B cell (primary cell): ENCODE data around the gene NPTX2. TPM values are rescaled to one million over a fixed set of nuclear protein-coding genes. Genes with fewer than 3 reads are reported as not detected.

Source experiments
- ATAC-seq: fragments of 200-7000 bp; cut with Tn5 transposase; one replicate; pipeline ENCODE4 v1.10.0; 2021; ENCODE audit warnings: low read depth, mild to moderate bottlenecking, moderate number of reproducible peaks, moderate library complexity
- CTCF ChIA-PET: fragments of 350-600 bp; sonication (Branson Sonifier 250); formaldehyde crosslinking; loops from one replicate; lab custom pipeline; 2021; ENCODE audit warnings: antibody characterized with exemption, inconsistent platforms; lab: Charles Lee
- POLR2A ChIA-PET: fragments of 350-600 bp; sonication (Branson Sonifier 250); formaldehyde crosslinking; loops from one replicate; lab custom pipeline; 2021; ENCODE audit warnings: antibody characterized with exemption; lab: Charles Lee
- DNase-seq: peaks from one replicate; pipeline ENCODE4 v3.0.0; 2013
- H2AFZ ChIP-seq: 2 replicates; pipeline ENCODE4 v1.6.1; 2012; ENCODE audit warnings: mild to moderate bottlenecking, low read depth, low read length; ENCODE audit not compliant: insufficient read depth, poor library complexity, severe bottlenecking
- H3K27ac ChIP-seq, 2 donors: 1 replicate in 1 of 2; 2 replicates in 1 of 2; pipeline ENCODE4 v1.5.1; 2012 to 2013; ENCODE audit warnings: low read length in 2 of 2, mild to moderate bottlenecking in 2 of 2, moderate library complexity in 1 of 2
- H3K27me3 ChIP-seq, 4 experiments: fragments of 200-600 bp in 1 of 4; sonication (generic) in 1 of 4; replicated peaks in 1 of 4; 1 replicate in 2 of 4; 2 replicates in 2 of 4; pipeline versions ENCODE4 v1.6.1 to v1.7.0; 2013 to 2016; ENCODE audit warnings: low read length in 3 of 4, mild to moderate bottlenecking in 2 of 4, mixed read lengths in 1 of 4, moderate library complexity in 1 of 4; ENCODE audit not compliant: insufficient read depth in 4 of 4, control insufficient read depth in 3 of 4; ENCODE audit errors: control extremely low read depth in 1 of 4
- H3K36me3 ChIP-seq, 2 experiments: replicated peaks in 1 of 2; 1 replicate in 1 of 2; 2 replicates in 1 of 2; pipeline versions ENCODE4 v1.6.1 to v1.7.1; 2013; ENCODE audit warnings: low read length in 1 of 2; ENCODE audit not compliant: insufficient read depth in 2 of 2, control insufficient read depth in 1 of 2; ENCODE audit errors: control extremely low read depth in 1 of 2, extremely low read depth in 1 of 2
- H3K4me1 ChIP-seq, 2 donors: fragments of 200-600 bp in 1 of 2; sonication (generic) in 1 of 2; 1 replicate in 1 of 2; 2 replicates in 1 of 2; pipeline versions ENCODE4 v1.5.1 to v1.6.1; 2013 to 2017; ENCODE audit warnings: low read length in 2 of 2; ENCODE audit not compliant: control insufficient read depth in 2 of 2, insufficient read depth in 2 of 2
- H3K4me2 ChIP-seq: replicated peaks from 2 replicates; pipeline ENCODE3; 2012; ENCODE audit warnings: mild to moderate bottlenecking, low read depth, low read length; ENCODE audit not compliant: poor library complexity, severe bottlenecking
- H3K4me3 ChIP-seq, 5 experiments: fragments of 200-600 bp in 1 of 5; sonication (generic) in 1 of 5; 1 replicate in 3 of 5; 2 replicates in 2 of 5; pipeline versions ENCODE4 v1.5.1 to v1.7.0; 2011 to 2016; ENCODE audit warnings: low read length in 4 of 5, mild to moderate bottlenecking in 4 of 5, low read depth in 2 of 5, control low read depth in 1 of 5, moderate library complexity in 1 of 5; ENCODE audit not compliant: insufficient read depth in 1 of 5; ENCODE audit errors: control extremely low read depth in 1 of 5, extremely low read depth in 1 of 5
- H3K79me2 ChIP-seq: fragments of 200-600 bp; sonication (generic); one replicate; pipeline ENCODE4 v1.6.0; 2016; ENCODE audit warnings: low read length; ENCODE audit not compliant: control insufficient read depth, insufficient read depth
- H3K9ac ChIP-seq: fragments of 200-600 bp; sonication (generic); 2 replicates; pipeline ENCODE4 v1.6.1; 2017; ENCODE audit warnings: mild to moderate bottlenecking, low read length, moderate library complexity
- H3K9me3 ChIP-seq, 3 donors: one replicate each; pipeline versions ENCODE4 v1.6.1 to v1.7.1; 2013; ENCODE audit warnings: low read length in 2 of 3; ENCODE audit not compliant: control insufficient read depth in 2 of 3, insufficient read depth in 1 of 3; ENCODE audit errors: control extremely low read depth in 1 of 3
- H4K20me1 ChIP-seq: 2 replicates; pipeline ENCODE4 v1.6.0; 2012; ENCODE audit warnings: mild to moderate bottlenecking, low read length; ENCODE audit not compliant: insufficient read depth, control insufficient read depth, poor library complexity, severe bottlenecking
- H3K27ac Mint-ChIP-seq: one replicate; pipeline ENCODE4 v1.8.0; 2021; ENCODE audit warnings: mixed read lengths
- H3K27me3 Mint-ChIP-seq: one replicate; pipeline ENCODE4 v1.8.0; 2021; ENCODE audit warnings: mixed read lengths
- H3K4me1 Mint-ChIP-seq: one replicate; pipeline ENCODE4 v1.8.0; 2021; ENCODE audit warnings: mixed read lengths
- H3K4me3 Mint-ChIP-seq: one replicate; pipeline ENCODE4 v1.8.0; 2021; ENCODE audit warnings: mixed read lengths
- H3K9me3 Mint-ChIP-seq: one replicate; pipeline ENCODE4 v1.8.0; 2022; ENCODE audit warnings: mixed read lengths; ENCODE audit not compliant: insufficient read depth
- CTCF ChIP-seq: fragments of 200-600 bp; IDR thresholded peaks from one replicate; pipeline ENCODE4 v1.8.0; 2022; ENCODE audit warnings: antibody characterized with exemption, mild to moderate bottlenecking
- EZH2 ChIP-seq: IDR thresholded peaks from 2 replicates; pipeline ENCODE4 v1.6.1; 2012; ENCODE audit warnings: borderline replicate concordance, low read depth, mild to moderate bottlenecking, moderate library complexity, low read length; ENCODE audit not compliant: insufficient read depth, poor library complexity, severe bottlenecking
- WGBS: methylation state at CpG from one replicate; pipeline ENCODE4 v1.1.5; 2013; ENCODE audit warnings: missing lambda C conversion rate; ENCODE audit not compliant: insufficient coverage; 5-methylcytosine and 5-hydroxymethylcytosine counted together
- intact Hi-C: fragments of 100-400 bp; cut with micrococcal nuclease; formaldehyde crosslinking; loops from one replicate; pipeline ENCODE4 v1.10.0; 2022
- polyA plus RNA-seq: library from polyadenylated mRNA; depleted of rRNA; stranded (reverse); fragments of >200 nt; gene quantifications from 2 replicates; pipeline ENCODE4 v1.2.3, GENCODE V29; 2012
- total RNA-seq, 2 donors: library from RNA; stranded (reverse); fragments of 120-200 nt in 1 of 2; gene quantifications; 1 replicate in 1 of 2; 2 replicates in 1 of 2; pipeline versions ENCODE4 v1.2.3 to v1.2.4, GENCODE V29; 2013 to 2022

The NPTX2 gene
- total and polyA plus RNA-seq, 2 donors (not counting 1 experiment from before 2014, with no cell fraction given), result not detected

- POLR2A ChIA-PET, result no interaction called here
- no peak overlapping the region for H3K9ac ChIP-seq
- H3K27me3 ChIP-seq, result no peaks in the 10 kb centered on the region
- Mint-ChIP-seq H3K4me1 (peaks cover 16% of the 10 kb centered on the region), H3K27ac (no peak overlapping the region), H3K27me3 (no peaks in the 10 kb centered on the region), H3K9me3 (peaks cover 7% of the 10 kb centered on the region), H3K4me3 (no peak overlapping the region)
- H3K4me2 ChIP-seq, result no peak overlapping the region
- DNase-seq (no peak), ATAC-seq (no peak)
- intact Hi-C loops, result no loop called here
- H3K79me2 ChIP-seq, result no peaks in the 10 kb centered on the region
- peaks cover 5 to 18% of the 10 kb centered on the region in 2 donors for H3K4me1 ChIP-seq
- no peak for TF ChIP-seq EZH2
- TF ChIP-seq CTCF, result no peak
- no peaks in the 10 kb centered on the region for H4K20me1 ChIP-seq
- no peak overlapping the region for H2AFZ ChIP-seq
- CTCF ChIA-PET, result no interaction called here
- H3K36me3 ChIP-seq, result no peaks in the 10 kb centered on the region
- H3K27ac ChIP-seq, result no peak overlapping the region
- 79% methylated on average over 9 of the region's 9 CpGs for WGBS
- H3K4me3 ChIP-seq, result no peak overlapping the region
- H3K9me3 ChIP-seq, result peaks cover 0 to 25% (median 13%) of the 10 kb centered on the region in 3 donors
Measured at GRCh38 chr7:98640375-98640774, 23.3 kb downstream of the NPTX2 start.

- POLR2A ChIA-PET, result no interaction called here
- H3K4me3 Mint-ChIP-seq, result no peak overlapping the region
Measured at GRCh38 chr7:98641646-98642500, 24.8 kb downstream of the NPTX2 start.

More at GRCh38 chr7:98641646-98642500, 24.8 kb downstream of the NPTX2 start:
- Histone ChIP-seq H3K4me3 (no peak overlapping the region), H3K4me1 (peaks cover 5 to 18% of the 10 kb centered on the region in 2 donors), H3K27ac (peak overlapping the region in 1 of 2 donors; percentile 9), H3K9me3 (peaks cover 0 to 28% (median 13%) of the 10 kb centered on the region in 3 donors), H3K27me3 (no peaks in the 10 kb centered on the region), H3K79me2 (no peaks in the 10 kb centered on the region), H4K20me1 (no peaks in the 10 kb centered on the region), H3K36me3 (no peaks in the 10 kb centered on the region), H2AFZ (no peak overlapping the region), H3K9ac (no peak overlapping the region), H3K4me2 (peak overlapping the region; percentile 51)
- Mint-ChIP-seq H3K27ac (no peak overlapping the region), H3K9me3 (peaks cover 7% of the 10 kb centered on the region), H3K27me3 (no peaks in the 10 kb centered on the region), H3K4me1 (peaks cover 16% of the 10 kb centered on the region)
- CTCF ChIA-PET, result no interaction called here
- peak; percentile 56 for ATAC-seq
- WGBS, result 0% methylated on average over 12 of the region's 15 CpGs
- intact Hi-C loops, result no loop called here
- no peak for TF ChIP-seq EZH2
- no peak for TF ChIP-seq CTCF
- DNase-seq, result peak; percentile 49
